GM12878 (cell line): ENCODE results near the gene WWOX. TPM values are rescaled to one million over a fixed set of nuclear protein-coding genes. Genes with fewer than 3 reads are reported as not detected.

Source experiments
- ATAC-seq: fragments of 200-7000 bp; cut with Tn5 transposase; 3 replicates; pipeline ENCODE4 v1.9.1; 2020; ENCODE audit warnings: mild to moderate bottlenecking, moderate library complexity
- BruUV-seq: library from RNA; stranded (reverse); fragments of 400-500 nt; replicated peaks from 2 replicates; lab custom pipeline; 2021; lab: Mats Ljungman, UMichigan
- CTCF ChIA-PET: fragments of 300-600 bp; sonication (Branson Sonifier 250); formaldehyde crosslinking; extraction: SDS; loops from one replicate; lab custom pipeline; 2021; ENCODE audit warnings: inconsistent platforms; lab: Yijun Ruan, JAX
- POLR2A ChIA-PET: fragments of 350-600 bp; formaldehyde crosslinking; extraction: SDS; loops from one replicate; lab custom pipeline; 2021; ENCODE audit warnings: inconsistent platforms; lab: Charles Lee
- RAD21 ChIA-PET: fragments of 300-600 bp; sonication (Branson Sonifier 250); formaldehyde crosslinking; loops from one replicate; lab custom pipeline; 2023; ENCODE audit warnings: antibody characterized with exemption; ENCODE audit not compliant: unreplicated experiment; lab: Charles Lee
- SMC1A ChIA-PET: fragments of 300-600 bp; sonication (Branson Sonifier 250); formaldehyde crosslinking; loops from one replicate; lab custom pipeline; 2023; ENCODE audit not compliant: unreplicated experiment, uncharacterized antibody; lab: Charles Lee
- DNase-seq: peaks from one replicate; pipeline ENCODE4 v3.0.0-alpha.2; 2011; ENCODE audit warnings: low read depth, low spot score
- FAIRE-seq: peaks from 3 replicates; lab custom pipeline; 2011; peaks lifted over from hg19 to GRCh38; lab: Jason Lieb, UNC
- H2AFZ ChIP-seq: 2 replicates; pipeline ENCODE4 v1.6.0; 2011; ENCODE audit warnings: low read depth, low read length, control low read depth; ENCODE audit not compliant: control insufficient read depth
- H3K27ac ChIP-seq: 2 replicates; pipeline ENCODE4 v1.5.1; 2011; ENCODE audit warnings: control low read depth; ENCODE audit not compliant: control insufficient read depth, insufficient read depth
- H3K27me3 ChIP-seq, 2 experiments: replicated peaks in 1 of 2; 2 replicates each; pipeline versions ENCODE4 v1.6.0 to v1.6.1; 2011; ENCODE audit warnings: low read length in 1 of 2; ENCODE audit not compliant: control insufficient read depth in 2 of 2, insufficient read depth in 2 of 2
- H3K36me3 ChIP-seq, 2 experiments: 2 replicates each; pipeline ENCODE4 v1.5.1; 2011; ENCODE audit warnings: low read length in 1 of 2; ENCODE audit not compliant: control insufficient read depth in 2 of 2, insufficient read depth in 2 of 2
- H3K4me1 ChIP-seq: 2 replicates; pipeline ENCODE4 v1.6.1; 2011; ENCODE audit warnings: mild to moderate bottlenecking, low read length, moderate library complexity, mixed read lengths; ENCODE audit not compliant: control insufficient read depth, insufficient read depth
- H3K4me2 ChIP-seq: 2 replicates; pipeline ENCODE4 v1.6.0; 2011; ENCODE audit warnings: control low read depth; ENCODE audit not compliant: control insufficient read depth, insufficient read depth
- H3K4me3 ChIP-seq: fragments of 200-600 bp; sonication (generic); 2 replicates; pipeline ENCODE4 v1.5.1; 2016
- H3K79me2 ChIP-seq: 2 replicates; pipeline ENCODE4 v1.6.0; 2011; ENCODE audit warnings: low read length; ENCODE audit not compliant: control insufficient read depth, insufficient read depth
- H3K9ac ChIP-seq: 2 replicates; pipeline ENCODE4 v1.8.0; 2011; ENCODE audit warnings: low read length, control low read depth, mixed read lengths; ENCODE audit not compliant: control insufficient read depth, insufficient read depth
- H3K9me3 ChIP-seq: replicated peaks from 3 replicates; pipeline ENCODE4 v1.5.1; 2011; ENCODE audit warnings: mild to moderate bottlenecking, low read length; ENCODE audit not compliant: control insufficient read depth, insufficient read depth
- H4K20me1 ChIP-seq: 2 replicates; pipeline ENCODE4 v1.6.0; 2011; ENCODE audit not compliant: control insufficient read depth, insufficient read depth
- HDAC6 ChIP-seq: fragments of 200-600 bp; sonication (generic); IDR thresholded peaks from one replicate; pipeline ENCODE4 v1.8.0; 2017; ENCODE audit warnings: antibody characterized with exemption; ENCODE audit not compliant: unreplicated experiment
- NBN ChIP-seq: fragments of 450-650 bp; IDR thresholded peaks from 2 replicates; pipeline ENCODE4 v1.6.1; 2016
- ZNF274 ChIP-seq: IDR thresholded peaks from one replicate; pipeline ENCODE4 v1.8.0; 2011; ENCODE audit not compliant: insufficient read length, insufficient read depth
- WGBS: methylation state at CpG from one replicate; pipeline ENCODE4 v1.1.6; 2016; ENCODE audit warnings: low lambda C conversion rate; ENCODE audit not compliant: insufficient replicate concordance, insufficient coverage; ENCODE audit errors: missing lambda C conversion rate; 5-methylcytosine and 5-hydroxymethylcytosine counted together
- in situ Hi-C: fragments of 300-500 bp; cut with MboI; formaldehyde crosslinking; loops from 9 replicates; pipeline ENCODE4 v1.14.3; 2018; ENCODE audit warnings: mixed read lengths
- intact Hi-C: fragments of 100-400 bp; cut with micrococcal nuclease; formaldehyde crosslinking; loops from one replicate; pipeline ENCODE4 v1.14.2; 2022; ENCODE audit not compliant: unreplicated experiment
- polyA plus RNA-seq, 11 experiments: library from polyadenylated mRNA; depleted of rRNA in 4 of 11; unstranded in 6 of 11; stranded (reverse) in 5 of 11; fragments of >200 nt; fragmentation: Nextera tagmentation in 4 of 11; fragmentation: Illumina TruSeq in 1 of 11; extraction: Ambion mirVana in 4 of 11; extraction: Trizol in 1 of 11; gene quantifications; 1 replicate in 1 of 11; 2 replicates in 10 of 11; pipeline versions ENCODE4 v1.2.1 to v1.2.3, GENCODE V29; 2011 to 2016; ENCODE audit warnings: inconsistent platforms in 2 of 11, missing spikeins in 2 of 11, low read depth in 1 of 11
- total RNA-seq, 4 experiments: library from RNA; depleted of rRNA in 3 of 4; stranded (reverse); fragments of >200 nt in 3 of 4; fragmentation: Illumina TruSeq in 1 of 4; extraction: Trizol in 1 of 4; gene quantifications; 2 replicates each; pipeline versions ENCODE4 v1.2.1 to v1.2.3, GENCODE V29; 2013 to 2021
- TF ChIP-seq, protein P1 (sequence below): fragments of 450-650 bp; IDR thresholded peaks from 2 replicates; pipeline ENCODE4 v1.6.1; 2016; ENCODE audit warnings: mild to moderate bottlenecking
- TF ChIP-seq, protein P2 (sequence below): fragments of 450-650 bp; formaldehyde crosslinking; IDR thresholded peaks from 2 replicates; pipeline ENCODE4 v1.4.0; 2020; ENCODE audit warnings: mild to moderate bottlenecking, moderate library complexity
- TF ChIP-seq, protein P3 (sequence below): IDR thresholded peaks from 2 replicates; pipeline ENCODE4 v1.6.1; 2012; ENCODE audit warnings: low read depth, low read length, improper control_type of control experiment

WWOX gene
- total and polyA plus RNA-seq, 10 of the 15 experiments (the other 5 are each of a cell fraction or from before 2014, with no cell fraction given): 2.8 to 24.4 (median 17.8) TPM

DNA sequence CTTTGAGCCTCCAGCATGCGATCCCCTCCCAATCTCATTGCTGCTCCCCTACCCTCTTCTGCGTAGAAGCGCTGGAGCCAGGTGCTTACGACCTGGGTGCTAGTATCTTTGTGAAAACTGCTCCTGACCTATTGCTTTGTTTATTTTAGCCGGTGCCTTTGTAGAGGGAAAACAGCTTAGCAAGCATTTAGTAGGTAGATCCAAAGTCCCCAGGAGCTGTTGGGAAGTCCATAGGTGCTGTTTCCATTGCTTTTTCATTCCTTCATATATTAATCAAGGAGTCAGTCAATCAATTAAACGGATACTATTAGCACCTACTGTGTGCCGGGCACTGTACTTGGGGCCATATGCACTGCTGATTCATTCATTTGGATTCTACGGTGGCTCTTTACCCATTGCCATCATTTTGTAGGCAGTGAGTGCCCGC, 497.6 kb downstream of the WWOX start:
- FAIRE-seq (no peak), DNase-seq (no peak), ATAC-seq (no peak)
- H2AFZ ChIP-seq: no peak overlapping the region
- H3K4me3 ChIP-seq: no peak overlapping the region
- BruUV-seq: no TSS peak
- WGBS: 78% methylated on average over 9 of the region's 9 CpGs
- TF ChIP-seq HDAC6 (no peak), ZNF274 (no peak)
- TF ChIP-seq, protein P1, sequence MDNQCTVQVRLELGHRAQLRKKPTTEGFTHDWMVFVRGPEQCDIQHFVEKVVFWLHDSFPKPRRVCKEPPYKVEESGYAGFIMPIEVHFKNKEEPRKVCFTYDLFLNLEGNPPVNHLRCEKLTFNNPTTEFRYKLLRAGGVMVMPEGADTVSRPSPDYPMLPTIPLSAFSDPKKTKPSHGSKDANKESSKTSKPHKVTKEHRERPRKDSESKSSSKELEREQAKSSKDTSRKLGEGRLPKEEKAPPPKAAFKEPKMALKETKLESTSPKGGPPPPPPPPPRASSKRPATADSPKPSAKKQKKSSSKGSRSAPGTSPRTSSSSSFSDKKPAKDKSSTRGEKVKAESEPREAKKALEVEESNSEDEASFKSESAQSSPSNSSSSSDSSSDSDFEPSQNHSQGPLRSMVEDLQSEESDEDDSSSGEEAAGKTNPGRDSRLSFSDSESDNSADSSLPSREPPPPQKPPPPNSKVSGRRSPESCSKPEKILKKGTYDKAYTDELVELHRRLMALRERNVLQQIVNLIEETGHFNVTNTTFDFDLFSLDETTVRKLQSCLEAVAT: no peak
- H3K9me3 ChIP-seq: no peaks in the 10 kb centered on the region
- no peak overlapping the region for H3K27ac ChIP-seq
- intact Hi-C loops: no loop called here
- no peaks in the 10 kb centered on the region for H3K27me3 ChIP-seq
- SMC1A ChIA-PET: no interaction called here
- POLR2A ChIA-PET: no interaction called here
- no peaks in the 10 kb centered on the region for H3K79me2 ChIP-seq
- CTCF ChIA-PET: no interaction called here
- in situ Hi-C loops: no loop called here
- no peak overlapping the region for H3K9ac ChIP-seq
- no peaks in the 10 kb centered on the region for H3K36me3 ChIP-seq
- H3K4me1 ChIP-seq: no peaks in the 10 kb centered on the region
- no peaks in the 10 kb centered on the region for H4K20me1 ChIP-seq
- no peak overlapping the region for H3K4me2 ChIP-seq
- RAD21 ChIA-PET: no interaction called here

DNA sequence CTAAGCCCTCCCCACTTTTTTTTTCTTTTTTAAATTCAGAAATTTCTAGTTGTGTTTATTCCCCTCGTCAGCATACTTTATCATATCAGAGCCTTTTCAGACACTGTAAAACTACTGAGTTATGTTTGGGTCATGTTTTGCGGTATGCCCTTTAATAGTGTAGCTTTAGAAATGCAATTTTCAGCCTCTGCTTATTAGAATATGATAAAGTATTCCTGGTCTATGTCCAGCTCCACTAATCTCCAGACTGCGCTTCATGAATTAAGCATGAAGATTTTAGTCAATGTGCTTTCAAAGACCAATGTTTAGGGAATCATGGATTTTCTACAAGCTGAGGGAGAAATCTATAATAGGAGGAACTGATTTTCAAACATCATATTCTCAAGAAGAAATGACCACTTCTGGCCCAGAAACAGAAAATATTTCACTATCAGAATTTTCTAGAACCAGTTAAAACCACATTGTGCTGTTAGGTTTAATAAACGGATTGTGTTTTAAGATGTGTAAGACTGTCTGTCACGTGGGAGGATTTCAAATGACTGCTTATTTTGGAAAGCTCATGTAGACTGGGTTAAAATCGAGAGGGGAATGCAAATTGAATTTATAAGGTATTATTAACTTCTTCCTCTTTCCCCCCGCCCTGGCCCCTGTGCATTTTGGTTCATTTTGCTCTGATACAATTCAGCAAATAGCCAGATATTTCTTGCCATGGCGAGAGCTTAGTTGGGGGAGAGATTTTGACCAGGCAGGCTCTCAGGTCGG, 498.5 kb downstream of the WWOX start:
- SMC1A ChIA-PET: interaction anchor here (0.6 kb wide), 1 partner anchor 35 kb away, joined by 3 read pairs; no protein-coding TSS in a partner anchor
- no peak for DNase-seq

More for the DNA sequence above, 498.5 kb downstream of the WWOX start:
- Histone ChIP-seq H3K9ac (no peak overlapping the region), H3K4me2 (no peak overlapping the region), H3K4me1 (no peaks in the 10 kb centered on the region), H2AFZ (no peak overlapping the region), H3K4me3 (no peak overlapping the region), H3K36me3 (no peaks in the 10 kb centered on the region), H3K27me3 (no peaks in the 10 kb centered on the region), H4K20me1 (no peaks in the 10 kb centered on the region), H3K27ac (no peak overlapping the region), H3K79me2 (no peaks in the 10 kb centered on the region), H3K9me3 (no peaks in the 10 kb centered on the region)
- WGBS: 18% methylated on average over 9 of the region's 9 CpGs
- ChIA-PET CTCF (interaction anchor here (1.3 kb wide), 1 partner anchor 23 kb away, joined by 3 read pairs; no protein-coding TSS in a partner anchor), POLR2A (no interaction called here), RAD21 (no interaction called here)
- FAIRE-seq: no peak
- BruUV-seq: no TSS peak
- no peak for ATAC-seq
- in situ Hi-C loops: no loop called here
- TF ChIP-seq, protein P1: no peak
- TF ChIP-seq, protein P2, sequence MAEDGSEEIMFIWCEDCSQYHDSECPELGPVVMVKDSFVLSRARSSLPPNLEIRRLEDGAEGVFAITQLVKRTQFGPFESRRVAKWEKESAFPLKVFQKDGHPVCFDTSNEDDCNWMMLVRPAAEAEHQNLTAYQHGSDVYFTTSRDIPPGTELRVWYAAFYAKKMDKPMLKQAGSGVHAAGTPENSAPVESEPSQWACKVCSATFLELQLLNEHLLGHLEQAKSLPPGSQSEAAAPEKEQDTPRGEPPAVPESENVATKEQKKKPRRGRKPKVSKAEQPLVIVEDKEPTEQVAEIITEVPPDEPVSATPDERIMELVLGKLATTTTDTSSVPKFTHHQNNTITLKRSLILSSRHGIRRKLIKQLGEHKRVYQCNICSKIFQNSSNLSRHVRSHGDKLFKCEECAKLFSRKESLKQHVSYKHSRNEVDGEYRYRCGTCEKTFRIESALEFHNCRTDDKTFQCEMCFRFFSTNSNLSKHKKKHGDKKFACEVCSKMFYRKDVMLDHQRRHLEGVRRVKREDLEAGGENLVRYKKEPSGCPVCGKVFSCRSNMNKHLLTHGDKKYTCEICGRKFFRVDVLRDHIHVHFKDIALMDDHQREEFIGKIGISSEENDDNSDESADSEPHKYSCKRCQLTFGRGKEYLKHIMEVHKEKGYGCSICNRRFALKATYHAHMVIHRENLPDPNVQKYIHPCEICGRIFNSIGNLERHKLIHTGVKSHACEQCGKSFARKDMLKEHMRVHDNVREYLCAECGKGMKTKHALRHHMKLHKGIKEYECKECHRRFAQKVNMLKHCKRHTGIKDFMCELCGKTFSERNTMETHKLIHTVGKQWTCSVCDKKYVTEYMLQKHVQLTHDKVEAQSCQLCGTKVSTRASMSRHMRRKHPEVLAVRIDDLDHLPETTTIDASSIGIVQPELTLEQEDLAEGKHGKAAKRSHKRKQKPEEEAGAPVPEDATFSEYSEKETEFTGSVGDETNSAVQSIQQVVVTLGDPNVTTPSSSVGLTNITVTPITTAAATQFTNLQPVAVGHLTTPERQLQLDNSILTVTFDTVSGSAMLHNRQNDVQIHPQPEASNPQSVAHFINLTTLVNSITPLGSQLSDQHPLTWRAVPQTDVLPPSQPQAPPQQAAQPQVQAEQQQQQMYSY (CRISPR knock-in tag): no peak
- TF ChIP-seq, protein P3, sequence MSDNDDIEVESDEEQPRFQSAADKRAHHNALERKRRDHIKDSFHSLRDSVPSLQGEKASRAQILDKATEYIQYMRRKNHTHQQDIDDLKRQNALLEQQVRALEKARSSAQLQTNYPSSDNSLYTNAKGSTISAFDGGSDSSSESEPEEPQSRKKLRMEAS: no peak
- TF ChIP-seq NBN: no peak
- intact Hi-C loops: no loop called here
